ENCODE measurements around the gene KIAA1217.
A peak's percentile ranks its signal among the peaks of the same experiment; 100 is the strongest.

Gene KIAA1217

GRCh38 chr10:24371396-24371795 is 162.5 kb downstream of the KIAA1217 start:
- no peaks in the 10 kb centered on the region for H3K4me1 Mint-ChIP-seq
- no peak overlapping the region for H3K27ac Mint-ChIP-seq
- H3K36me3 Mint-ChIP-seq = no peaks in the 10 kb centered on the region
- DNase-seq (ENCODE audit: low spot score in 2 of 2) (no peak), ATAC-seq (no peak)
- H3K9me3 Mint-ChIP-seq = no peaks in the 10 kb centered on the region
- H3K4me3 Mint-ChIP-seq = no peak overlapping the region

DNA sequence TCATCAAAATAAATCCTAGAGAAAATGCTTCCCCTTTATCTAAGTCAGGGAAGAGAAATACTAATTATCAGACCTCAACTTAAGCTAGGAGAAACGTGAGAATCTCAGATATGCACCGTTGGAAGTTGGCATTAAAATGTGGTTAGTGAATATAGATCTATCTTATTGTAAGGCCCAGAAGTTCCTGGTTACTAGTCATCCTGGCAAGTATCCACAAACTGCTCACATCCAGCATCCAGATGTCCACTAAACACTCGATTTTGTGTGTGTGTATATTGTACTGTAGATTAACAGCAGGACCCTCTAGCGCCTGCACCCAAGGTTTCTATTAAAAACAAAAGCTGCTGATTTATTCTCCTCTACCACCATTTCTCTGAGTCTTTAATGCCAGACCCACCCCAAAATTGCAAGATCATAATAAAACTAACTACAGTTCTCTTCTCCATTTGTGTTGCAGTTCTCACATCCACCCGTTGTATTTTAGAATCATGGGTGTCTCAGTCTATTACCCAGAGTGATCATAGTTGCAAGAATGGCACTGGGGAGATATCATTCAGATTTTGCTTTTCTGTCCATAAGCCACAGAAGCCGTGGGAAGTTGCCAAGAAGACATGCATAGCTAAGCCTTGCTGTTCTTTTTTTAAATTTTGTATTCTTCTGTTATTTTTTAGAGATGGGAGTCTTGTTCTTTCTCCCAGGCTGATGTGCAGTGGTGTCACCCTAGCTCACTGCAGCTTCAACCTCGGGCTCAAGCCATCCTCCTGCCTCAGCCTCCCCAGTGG is 165.4 kb downstream of the KIAA1217 start:
- H3K4me3 Mint-ChIP-seq = no peak overlapping the region
- H3K4me1 Mint-ChIP-seq = no peaks in the 10 kb centered on the region
- no peaks in the 10 kb centered on the region for H3K36me3 Mint-ChIP-seq
- H3K27ac Mint-ChIP-seq = no peak overlapping the region
- DNase-seq (ENCODE audit: low spot score in 2 of 2) (no peak), ATAC-seq (no peak)
- H3K9me3 Mint-ChIP-seq = no peaks in the 10 kb centered on the region

- ATAC-seq (no peak), DNase-seq (ENCODE audit: low spot score in 2 of 2) (no peak)
- no peaks in the 10 kb centered on the region for H3K36me3 Mint-ChIP-seq
- H3K9me3 Mint-ChIP-seq = no peaks in the 10 kb centered on the region
- no peaks in the 10 kb centered on the region for H3K4me1 Mint-ChIP-seq
- no peak overlapping the region for H3K27ac Mint-ChIP-seq
- H3K4me3 Mint-ChIP-seq = no peak overlapping the region
These were observed 166.6 kb downstream of the KIAA1217 start for GRCh38 chr10:24375510-24375909.

DNA sequence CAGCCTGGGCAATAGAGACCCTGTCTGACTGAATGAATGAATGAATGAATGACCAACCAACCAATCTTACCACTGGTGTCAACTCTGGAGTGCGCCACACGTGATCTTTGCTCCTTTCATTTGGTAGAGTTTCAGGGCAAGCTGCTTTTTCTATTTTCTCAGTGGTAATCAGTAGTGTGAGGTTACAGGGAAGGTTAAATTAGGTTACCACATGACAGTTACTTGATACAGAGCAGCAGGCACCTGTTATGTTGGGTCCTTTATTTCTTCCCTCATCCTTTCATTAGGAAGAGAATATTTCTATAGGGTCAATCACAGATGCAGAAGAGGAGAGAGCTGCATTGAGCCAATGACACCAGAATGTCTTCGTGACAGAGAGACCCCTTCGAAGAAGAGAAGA is 167.8 kb downstream of the KIAA1217 start:
- Mint-ChIP-seq H3K4me3 (no peak overlapping the region), H3K4me1 (no peaks in the 10 kb centered on the region), H3K36me3 (no peaks in the 10 kb centered on the region), H3K27ac (no peak overlapping the region), H3K9me3 (no peaks in the 10 kb centered on the region)
- DNase-seq (ENCODE audit: low spot score in 2 of 2) (no peak), ATAC-seq (no peak)

- Mint-ChIP-seq H3K36me3 (no peaks in the 10 kb centered on the region), H3K4me3 (no peak overlapping the region), H3K4me1 (no peaks in the 10 kb centered on the region), H3K27ac (no peak overlapping the region), H3K9me3 (no peaks in the 10 kb centered on the region)
- no peak for DNase-seq (ENCODE audit: low spot score in 2 of 2)
- peak; percentile 34 for ATAC-seq
These were observed 169.4 kb downstream of the KIAA1217 start for GRCh38 chr10:24378126-24378920.

DNA sequence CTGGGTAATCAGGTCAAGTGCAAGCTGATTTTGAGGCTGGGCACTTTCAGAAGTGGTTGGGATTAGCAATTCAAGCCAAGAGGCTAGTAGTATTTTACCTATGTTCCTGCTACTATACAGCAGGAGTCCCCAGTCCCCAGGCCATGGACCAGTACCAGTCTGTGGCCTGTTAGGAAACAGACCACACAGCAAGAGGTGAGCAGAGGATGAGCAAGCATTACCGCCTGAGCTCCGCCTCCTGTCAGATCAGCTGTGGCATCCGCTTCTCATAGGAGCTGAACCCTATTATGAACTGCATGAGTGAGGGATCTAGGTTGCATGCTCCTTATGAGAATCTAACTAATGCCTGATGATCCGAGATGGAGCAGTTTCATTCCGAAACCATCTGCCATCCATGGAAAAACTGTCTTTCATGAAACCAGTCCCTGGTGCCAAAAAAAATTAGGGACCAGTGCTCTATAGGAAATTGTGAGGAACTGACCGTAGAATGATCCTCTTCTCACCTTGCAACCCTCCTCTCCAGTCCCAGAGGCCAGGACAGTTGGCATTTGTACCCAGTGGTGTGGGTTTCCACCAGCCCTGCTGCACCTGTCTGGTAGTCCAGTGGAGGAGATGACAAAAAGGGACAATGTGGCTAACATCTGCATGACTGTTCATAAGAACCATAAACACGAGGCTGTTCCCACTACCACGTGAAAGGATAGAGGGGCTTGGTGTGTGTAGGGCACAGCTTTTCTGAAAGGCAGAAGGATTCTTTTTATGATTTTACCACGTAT is 172.5 kb downstream of the KIAA1217 start:
- ATAC-seq (no peak), DNase-seq (ENCODE audit: low spot score in 2 of 2) (no peak)
- no peak overlapping the region for H3K4me3 Mint-ChIP-seq
- no peak overlapping the region for H3K27ac Mint-ChIP-seq
- H3K4me1 Mint-ChIP-seq = no peaks in the 10 kb centered on the region
- H3K9me3 Mint-ChIP-seq = no peaks in the 10 kb centered on the region
- H3K36me3 Mint-ChIP-seq = no peaks in the 10 kb centered on the region

DNA sequence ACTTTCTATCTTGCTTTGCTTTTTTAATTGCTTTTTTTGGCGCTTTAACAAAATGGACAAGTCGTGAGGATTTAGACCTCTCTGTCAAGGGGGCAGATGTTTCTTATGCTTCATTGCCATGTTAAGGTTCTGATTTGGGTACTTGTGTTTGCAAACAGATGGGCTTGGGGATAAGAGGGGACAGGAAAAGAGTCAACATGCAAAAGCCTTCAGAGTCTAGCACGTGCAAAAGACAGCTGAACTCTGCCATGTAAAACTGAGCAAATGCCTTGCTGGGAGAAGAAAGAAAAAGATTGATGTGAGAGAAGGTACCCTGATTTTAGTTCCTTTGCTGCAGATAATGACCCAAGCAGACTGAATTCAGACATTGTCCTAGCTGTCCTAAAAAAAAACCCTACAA is 173.1 kb downstream of the KIAA1217 start:
- no peak overlapping the region for H3K27ac Mint-ChIP-seq
- DNase-seq (ENCODE audit: low spot score in 2 of 2) (no peak), ATAC-seq (no peak)
- H3K4me1 Mint-ChIP-seq = no peaks in the 10 kb centered on the region
- H3K4me3 Mint-ChIP-seq = no peak overlapping the region
- H3K9me3 Mint-ChIP-seq = no peaks in the 10 kb centered on the region
- H3K36me3 Mint-ChIP-seq = no peaks in the 10 kb centered on the region

GRCh38 chr10:24382596-24382978 is 173.6 kb downstream of the KIAA1217 start:
- Mint-ChIP-seq H3K27ac (no peak overlapping the region), H3K4me1 (no peaks in the 10 kb centered on the region)

GRCh38 chr10:24382979-24383663 is 174.2 kb downstream of the KIAA1217 start:
- ATAC-seq (peak; percentile 79), DNase-seq (ENCODE audit: low spot score in 2 of 2) (no peak)
- Mint-ChIP-seq H3K9me3 (no peaks in the 10 kb centered on the region), H3K4me1 (no peaks in the 10 kb centered on the region), H3K27ac (no peak overlapping the region), H3K4me3 (no peak overlapping the region), H3K36me3 (no peaks in the 10 kb centered on the region)

More at GRCh38 chr10:24382596-24382978, 173.6 kb downstream of the KIAA1217 start:
- no peaks in the 10 kb centered on the region for H3K36me3 Mint-ChIP-seq
- H3K9me3 Mint-ChIP-seq = no peaks in the 10 kb centered on the region
- no peak overlapping the region for H3K4me3 Mint-ChIP-seq
- ATAC-seq (peak; percentile 40), DNase-seq (ENCODE audit: low spot score in 2 of 2) (no peak)

DNA sequence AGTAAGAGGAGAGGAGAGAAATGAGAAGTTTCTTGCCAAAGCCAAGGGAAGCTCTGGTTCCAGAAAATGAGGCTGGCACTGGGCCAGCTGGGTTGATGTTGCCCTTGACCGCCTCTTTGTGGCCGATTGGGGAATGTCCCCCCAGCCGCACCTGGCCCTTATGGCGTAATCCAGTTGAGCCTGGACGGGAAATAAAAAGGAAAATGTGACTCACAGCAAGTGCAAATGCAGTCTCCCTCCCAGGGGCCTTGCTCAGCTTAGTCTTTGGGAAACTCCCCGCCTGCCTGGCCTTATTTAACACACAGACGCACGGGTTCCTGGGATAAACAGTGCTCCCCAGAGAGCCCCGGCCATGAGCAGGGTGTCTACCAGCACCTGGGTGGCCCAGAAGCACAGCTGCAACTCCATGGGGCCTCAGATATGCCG is 174.8 kb downstream of the KIAA1217 start:
- ATAC-seq (peak; percentile 67), DNase-seq (ENCODE audit: low spot score in 2 of 2) (peak in 1 of 2 donors; percentile 48)
- Mint-ChIP-seq H3K27ac (no peak overlapping the region), H3K4me3 (no peak overlapping the region), H3K9me3 (no peaks in the 10 kb centered on the region), H3K36me3 (no peaks in the 10 kb centered on the region), H3K4me1 (no peaks in the 10 kb centered on the region)

- Mint-ChIP-seq H3K9me3 (no peaks in the 10 kb centered on the region), H3K36me3 (no peaks in the 10 kb centered on the region), H3K4me1 (no peaks in the 10 kb centered on the region), H3K27ac (no peak overlapping the region), H3K4me3 (no peak overlapping the region)
- ATAC-seq (no peak), DNase-seq (ENCODE audit: low spot score in 2 of 2) (no peak)
These were observed 176.0 kb downstream of the KIAA1217 start for GRCh38 chr10:24384954-24385353.

GRCh38 chr10:24385776-24386175 is 176.8 kb downstream of the KIAA1217 start:
- ATAC-seq = no peak
- H3K4me1 Mint-ChIP-seq = no peaks in the 10 kb centered on the region
- DNase-seq (ENCODE audit: low spot score in 2 of 2) = no peak
- no peaks in the 10 kb centered on the region for H3K9me3 Mint-ChIP-seq
- no peak overlapping the region for H3K27ac Mint-ChIP-seq
- H3K36me3 Mint-ChIP-seq = no peaks in the 10 kb centered on the region
- no peak overlapping the region for H3K4me3 Mint-ChIP-seq

- ATAC-seq = no peak
- Mint-ChIP-seq H3K36me3 (no peaks in the 10 kb centered on the region), H3K4me3 (no peak overlapping the region), H3K9me3 (peaks cover 1% of the 10 kb centered on the region), H3K4me1 (no peaks in the 10 kb centered on the region), H3K27ac (no peak overlapping the region)
- DNase-seq (ENCODE audit: low spot score in 2 of 2) = no peak
These were observed 181.3 kb downstream of the KIAA1217 start for GRCh38 chr10:24390146-24390700.

- ATAC-seq (no peak), DNase-seq (ENCODE audit: low spot score in 2 of 2) (no peak)
- Mint-ChIP-seq H3K4me1 (no peaks in the 10 kb centered on the region), H3K36me3 (no peaks in the 10 kb centered on the region), H3K9me3 (peaks cover 4% of the 10 kb centered on the region), H3K27ac (no peak overlapping the region), H3K4me3 (no peak overlapping the region)
These were observed 181.8 kb downstream of the KIAA1217 start for GRCh38 chr10:24390746-24391145.

DNA sequence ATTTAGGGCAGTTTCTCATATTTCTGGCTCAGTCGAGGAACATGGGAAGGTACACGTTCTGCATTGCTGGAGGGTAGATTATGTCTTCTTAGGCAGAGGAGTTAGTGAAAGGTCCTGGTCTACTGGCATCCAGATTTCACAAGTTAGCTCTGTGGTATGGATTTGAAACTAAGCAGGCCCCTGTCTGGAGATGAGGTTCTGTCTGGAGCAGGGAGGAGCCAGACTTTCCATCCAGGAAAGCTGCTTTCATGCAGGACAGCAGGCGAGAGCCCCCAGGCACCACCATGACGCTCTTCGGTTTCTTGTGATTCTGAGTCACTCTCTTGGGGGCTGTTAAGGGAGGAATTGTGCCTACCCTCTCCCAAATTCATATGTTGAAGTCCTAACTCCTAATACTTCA is 184.3 kb downstream of the KIAA1217 start:
- ATAC-seq = no peak
- H3K9me3 Mint-ChIP-seq = peaks cover 4% of the 10 kb centered on the region
- H3K27ac Mint-ChIP-seq = no peak overlapping the region
- H3K36me3 Mint-ChIP-seq = no peaks in the 10 kb centered on the region
- DNase-seq (ENCODE audit: low spot score in 2 of 2) = no peak
- no peaks in the 10 kb centered on the region for H3K4me1 Mint-ChIP-seq
- no peak overlapping the region for H3K4me3 Mint-ChIP-seq
